Inferior parietal cortex (tissue), 1 donor: ENCODE data around the gene PUM1.
"Not testable (repeated sequence)": the region's sequence is repeated elsewhere in the genome, so short reads cannot be mapped to it uniquely, and the experiment has no call there.

Experiments used
- DNase-seq: peaks from one replicate; pipeline ENCODE4 v3.0.0-alpha.2; 2016; ENCODE audit errors: extremely low spot score

Gene PUM1

DNA sequence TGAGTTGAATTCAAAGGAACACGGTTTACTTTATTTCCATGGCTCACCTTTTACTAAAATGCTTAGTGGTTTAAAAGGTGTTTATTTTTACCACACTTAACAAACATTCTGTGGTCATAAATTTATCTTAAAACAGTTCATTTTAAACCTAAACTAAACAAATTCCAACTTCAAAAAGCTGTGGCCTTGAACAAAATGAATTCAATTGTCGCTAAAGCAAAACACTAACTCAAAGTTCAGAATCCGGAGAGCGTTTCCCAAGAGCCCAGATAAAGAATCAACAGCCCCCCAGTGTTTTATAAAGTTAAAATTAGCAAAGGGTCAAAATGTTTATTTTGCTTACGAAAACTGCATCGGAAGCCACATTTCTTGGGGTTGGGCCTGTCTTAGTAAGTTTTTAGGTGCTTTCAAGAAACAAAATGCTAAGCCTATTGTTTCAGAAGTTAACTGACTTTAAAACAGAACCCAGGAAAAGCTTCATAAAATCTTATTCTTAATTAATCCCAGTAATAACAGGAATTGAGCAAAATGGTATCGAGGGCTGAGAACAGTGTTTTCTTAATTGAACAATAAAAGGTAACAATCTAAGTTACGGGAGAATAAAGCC is 1.3 kb downstream of the PUM1 start:
- peak; percentile 15 for DNase-seq

DNA sequence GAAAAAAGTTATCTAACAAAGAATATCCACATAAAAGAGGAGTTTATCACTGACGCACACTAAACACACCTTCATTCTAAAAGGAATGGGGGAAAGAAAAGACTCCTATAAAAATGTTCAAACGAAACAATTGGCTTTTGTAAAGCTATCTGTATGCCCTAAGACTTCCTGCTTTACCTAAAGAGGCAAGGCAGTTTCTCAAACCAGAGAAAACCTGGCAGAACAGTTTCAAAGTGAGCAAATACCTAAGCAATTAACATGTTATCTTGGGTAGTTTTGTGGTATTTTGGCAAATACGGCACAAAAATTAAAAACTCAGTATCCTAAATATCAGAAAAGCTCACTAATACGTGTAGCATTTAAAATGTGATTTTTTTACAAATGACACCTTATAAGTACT is 1.9 kb downstream of the PUM1 start:
- DNase-seq, result no peak

DNA sequence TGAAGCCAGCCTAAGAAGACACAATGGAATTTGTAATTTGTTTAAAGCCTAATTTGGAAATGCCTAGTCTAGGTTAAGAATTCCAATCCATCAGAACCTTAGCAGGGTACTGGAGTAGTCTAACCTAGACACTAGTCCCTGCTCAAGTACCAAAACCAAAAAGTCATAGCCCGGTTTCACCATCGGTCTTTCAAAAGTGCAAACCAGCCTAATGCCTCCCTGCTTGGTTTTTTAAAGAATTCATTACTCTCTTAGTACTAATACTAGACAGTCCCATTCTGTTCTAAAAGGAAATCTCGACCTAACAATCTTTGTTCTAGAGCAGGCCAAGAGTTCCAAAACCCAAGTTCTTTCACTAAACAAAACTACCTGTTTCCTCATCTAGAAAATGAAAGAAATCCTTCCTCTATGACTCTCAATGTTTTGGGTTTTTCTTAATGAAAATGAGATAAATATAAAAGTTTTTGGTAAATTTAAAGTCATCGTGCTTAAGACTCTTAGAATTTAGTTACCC is 2.6 kb downstream of the PUM1 start:
- DNase-seq, result no peak

DNA sequence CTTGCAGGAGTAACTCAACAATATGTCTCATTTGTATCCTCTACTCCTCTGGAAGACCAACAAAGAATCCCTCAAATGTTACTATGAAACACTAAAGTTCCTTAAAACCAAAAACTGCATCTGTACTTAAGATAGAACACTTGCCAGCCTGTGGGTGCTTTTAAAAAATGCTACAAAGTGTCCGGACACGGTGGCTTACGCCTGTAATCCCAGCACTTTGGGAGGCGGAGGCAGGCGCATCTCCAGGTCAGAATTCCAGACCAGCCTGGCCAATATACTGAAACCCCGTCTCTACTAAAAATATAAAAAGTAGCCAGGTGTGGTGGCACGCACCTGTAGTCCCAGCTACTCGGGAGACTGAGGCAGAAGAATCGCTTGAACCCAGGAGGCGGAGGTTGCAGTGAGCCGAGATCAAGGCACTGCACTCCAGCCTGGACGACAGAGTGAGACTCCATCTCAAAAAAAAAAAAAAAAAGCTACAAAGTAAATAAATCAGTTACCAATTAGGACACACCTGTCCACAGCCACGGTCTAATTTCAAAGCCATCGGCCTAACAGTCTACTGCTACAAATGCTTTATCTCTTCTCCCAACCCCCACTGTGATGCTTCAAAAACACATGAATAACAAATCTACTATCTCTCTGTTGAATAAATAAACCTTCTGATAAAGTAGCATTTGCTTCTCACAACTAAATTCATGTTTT is 3.2 kb downstream of the PUM1 start:
- not testable (repeated sequence) for DNase-seq

DNA sequence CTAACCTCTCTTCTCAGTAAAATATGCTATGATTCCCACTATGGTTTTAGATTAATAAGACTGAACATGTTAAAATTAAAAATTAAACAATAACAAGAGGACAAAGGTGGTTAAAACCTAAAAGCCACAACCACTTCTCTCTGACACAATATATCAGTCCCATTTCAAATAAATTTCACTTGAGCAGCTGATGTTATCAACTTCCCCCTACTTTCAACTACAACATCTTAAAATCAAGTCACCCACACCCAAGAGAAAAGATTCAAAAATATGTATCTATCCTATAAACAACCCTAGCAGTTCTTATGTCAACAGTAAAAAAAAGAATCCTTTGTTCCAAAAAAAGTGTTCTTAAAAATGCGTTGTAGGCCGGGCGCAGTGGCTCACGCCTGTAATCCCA is 7.5 kb downstream of the PUM1 start:
- no peak for DNase-seq

DNA sequence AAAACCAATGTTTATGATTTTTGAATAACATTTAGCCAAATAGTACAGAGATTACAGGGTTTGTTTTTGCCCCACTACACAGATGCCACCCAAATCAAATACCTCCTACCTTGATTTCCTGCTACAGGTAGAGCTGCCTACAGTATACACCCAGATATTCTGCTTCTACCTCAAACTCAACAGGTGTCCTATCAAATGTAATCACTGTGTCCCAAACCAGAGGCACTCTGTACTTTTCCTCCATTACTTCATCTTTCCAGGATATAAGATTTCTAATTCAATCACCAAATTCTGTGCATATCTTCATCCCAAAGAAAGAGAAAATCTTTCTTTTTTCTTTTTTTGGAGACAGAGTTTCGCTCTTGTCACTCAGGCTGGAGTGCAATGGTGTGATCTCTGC is 9.6 kb downstream of the PUM1 start:
- no peak for DNase-seq

DNA sequence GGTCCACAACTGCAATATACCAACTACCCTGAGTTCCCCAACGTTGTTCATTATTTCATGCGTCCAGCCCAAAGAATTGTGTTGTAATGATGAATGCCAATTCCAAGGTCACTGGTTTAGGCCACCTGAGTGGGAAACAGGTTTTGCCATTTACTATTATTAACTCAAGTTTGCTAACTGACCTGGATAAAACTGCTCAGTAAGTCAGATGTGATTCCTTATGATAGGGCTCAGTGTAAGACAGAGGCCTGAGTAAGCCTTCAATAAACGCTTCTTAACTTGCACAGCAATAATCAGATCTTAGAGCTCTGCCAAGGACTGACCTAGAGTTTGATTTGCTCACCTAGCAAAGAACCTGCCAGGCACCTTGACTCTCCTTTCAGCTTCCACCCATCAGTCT is 10.0 kb downstream of the PUM1 start:
- no peak for DNase-seq

DNA sequence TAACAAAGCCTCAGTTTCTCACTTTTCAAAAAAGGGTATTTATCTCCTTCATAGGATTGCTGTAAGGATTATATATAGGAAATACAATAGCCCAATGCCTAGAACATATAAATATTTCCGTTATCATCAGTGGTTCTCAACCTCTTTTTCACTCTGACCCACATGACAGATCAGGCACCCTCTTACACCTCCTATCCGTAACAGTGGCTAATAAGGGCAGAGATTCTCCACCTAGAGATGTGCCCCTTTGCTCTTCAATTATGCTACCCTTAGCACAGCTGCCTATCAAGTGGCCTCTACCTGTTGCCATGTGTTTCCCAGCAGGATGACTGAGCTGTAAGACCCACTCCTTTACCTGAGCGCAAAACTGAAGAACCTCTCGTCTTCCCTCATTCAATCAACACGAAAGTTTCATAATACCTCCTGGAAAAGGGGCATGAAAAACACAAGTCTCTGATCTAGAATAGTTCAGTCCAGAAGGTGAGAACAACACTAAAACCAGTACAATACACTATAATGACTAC is 10.5 kb downstream of the PUM1 start:
- DNase-seq, result no peak

DNA sequence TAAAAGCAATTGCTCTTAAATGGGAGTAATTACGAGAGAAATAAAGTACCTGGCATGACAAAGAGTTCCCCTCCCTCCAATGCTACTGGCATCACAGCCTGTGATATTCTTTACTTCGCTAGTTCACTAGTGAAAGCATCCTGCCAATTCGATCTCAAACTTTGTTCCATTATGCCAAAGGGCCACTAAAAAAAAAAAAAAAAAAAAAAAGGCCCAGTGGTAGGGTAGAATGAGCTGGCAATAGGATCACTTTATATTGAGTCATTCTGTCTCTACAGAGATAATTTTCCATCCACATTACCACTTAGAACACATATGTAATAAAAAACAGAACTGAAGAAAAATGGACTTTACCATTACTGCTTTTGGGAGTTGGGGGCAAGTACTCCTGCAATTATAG is 11.2 kb downstream of the PUM1 start:
- DNase-seq, result no peak

DNA sequence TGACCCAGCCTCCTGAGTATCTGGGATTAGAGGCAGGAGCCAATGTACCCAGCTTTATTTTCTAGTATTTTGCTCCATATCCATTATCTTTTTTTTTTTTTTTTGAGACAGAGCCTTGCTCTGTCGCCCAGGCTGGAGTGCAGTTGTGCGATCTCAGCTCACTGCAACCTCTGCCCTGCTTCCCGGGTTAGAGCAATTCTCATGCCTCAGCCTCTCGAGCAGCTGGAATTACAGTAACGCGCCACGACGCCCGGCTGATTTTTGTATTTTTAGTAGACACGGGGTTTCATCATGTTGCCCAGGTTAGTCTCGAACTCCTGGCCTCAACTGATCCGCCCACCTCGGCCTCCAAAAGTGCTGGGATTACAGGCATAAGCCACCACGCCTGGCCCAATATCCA is 12.9 kb downstream of the PUM1 start:
- not testable (repeated sequence) for DNase-seq

DNA sequence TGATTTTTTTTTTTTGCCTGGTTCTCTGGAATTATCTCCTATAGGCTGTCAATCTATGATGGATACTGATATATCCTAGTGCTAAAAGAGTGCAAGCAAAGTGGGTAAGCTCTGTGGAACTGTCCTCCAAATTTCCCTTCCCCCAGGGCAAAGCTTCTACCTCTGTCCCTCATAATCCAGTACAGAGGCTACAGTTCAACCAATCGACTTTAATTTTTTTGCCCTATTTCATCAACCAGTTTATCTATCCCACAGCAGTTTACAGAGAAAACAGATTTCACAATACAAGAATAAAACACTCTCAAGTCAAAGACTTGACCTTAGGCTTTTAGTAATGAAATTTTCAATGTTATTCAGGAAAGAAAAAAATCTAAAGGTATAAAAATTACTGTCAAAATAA is 13.9 kb downstream of the PUM1 start:
- no peak for DNase-seq

DNA sequence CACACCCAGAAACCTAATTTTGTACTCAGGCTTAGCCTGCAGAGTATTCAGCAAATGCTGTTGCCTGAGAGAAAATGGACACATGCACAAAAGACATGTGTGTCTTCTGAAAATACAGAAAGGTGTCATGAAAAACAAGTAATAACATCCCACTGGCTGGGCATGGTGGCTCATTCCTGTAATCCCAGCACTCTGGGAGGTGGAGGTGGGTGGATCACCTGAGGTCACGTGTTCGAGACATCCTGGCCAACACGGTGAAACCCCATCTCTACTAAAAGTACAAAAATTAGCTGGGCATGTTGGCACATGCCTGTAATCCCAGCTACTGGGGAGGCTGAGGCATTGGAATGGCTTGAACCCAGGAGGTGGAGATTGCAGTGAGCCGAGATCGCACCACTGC is 18.0 kb downstream of the PUM1 start:
- DNase-seq, result not testable (repeated sequence)

DNA sequence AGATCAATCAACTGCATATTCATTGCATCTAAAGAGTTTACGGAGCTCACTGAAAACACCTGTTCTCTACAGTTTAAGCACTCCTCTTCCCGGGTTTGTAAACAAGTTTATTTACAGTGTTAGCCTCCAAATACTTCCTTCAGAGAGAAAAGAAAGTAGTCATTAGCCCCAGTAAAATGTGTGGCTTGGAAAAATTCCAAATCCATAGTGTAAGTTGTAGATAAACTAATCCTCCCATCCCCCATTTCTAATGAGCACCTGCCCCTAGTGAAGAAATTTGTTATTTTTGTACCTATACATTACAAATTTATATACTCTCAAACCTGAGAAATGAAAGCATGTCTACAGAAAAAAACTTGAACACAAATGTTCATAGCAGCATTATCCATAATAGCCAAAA is 21.9 kb downstream of the PUM1 start:
- DNase-seq, result no peak

DNA sequence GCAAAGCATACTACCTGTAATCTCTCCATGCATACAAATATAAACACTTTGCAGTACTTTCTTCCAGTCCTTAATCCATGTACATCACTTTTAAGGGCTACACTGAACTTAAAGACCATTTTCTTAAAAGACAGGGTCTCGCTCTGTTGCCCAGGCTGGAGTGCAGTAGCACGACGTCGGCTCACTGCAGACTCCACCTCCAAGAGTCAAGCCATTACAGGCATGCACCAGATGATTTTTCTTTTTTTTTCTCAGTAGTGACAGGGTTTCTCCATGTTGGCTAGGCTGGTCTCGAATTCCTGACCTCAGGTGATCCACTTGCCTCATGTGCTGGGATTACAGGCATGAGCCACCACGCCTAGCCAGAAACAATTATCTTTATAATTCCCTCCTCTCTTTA is 22.9 kb downstream of the PUM1 start:
- DNase-seq, result no peak

DNA sequence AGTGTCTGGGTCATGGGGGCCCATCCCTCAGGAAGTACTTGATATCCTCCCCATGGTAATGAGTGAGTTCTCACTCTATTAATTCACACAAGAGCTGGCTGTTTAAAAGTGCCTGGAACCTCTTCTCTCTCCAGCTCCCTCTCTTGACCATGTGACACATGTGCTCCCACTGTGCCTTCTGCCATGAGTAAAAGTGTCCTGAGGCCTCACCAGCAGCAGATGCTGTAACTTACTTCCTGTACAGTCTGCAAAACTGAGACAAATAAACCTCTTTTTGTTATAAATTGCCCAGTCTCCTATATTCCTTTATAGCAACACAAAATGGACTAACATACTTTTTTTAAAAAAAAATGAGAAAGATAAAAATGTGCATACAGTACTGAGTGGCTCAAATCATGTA is 24.0 kb downstream of the PUM1 start:
- no peak for DNase-seq

DNA sequence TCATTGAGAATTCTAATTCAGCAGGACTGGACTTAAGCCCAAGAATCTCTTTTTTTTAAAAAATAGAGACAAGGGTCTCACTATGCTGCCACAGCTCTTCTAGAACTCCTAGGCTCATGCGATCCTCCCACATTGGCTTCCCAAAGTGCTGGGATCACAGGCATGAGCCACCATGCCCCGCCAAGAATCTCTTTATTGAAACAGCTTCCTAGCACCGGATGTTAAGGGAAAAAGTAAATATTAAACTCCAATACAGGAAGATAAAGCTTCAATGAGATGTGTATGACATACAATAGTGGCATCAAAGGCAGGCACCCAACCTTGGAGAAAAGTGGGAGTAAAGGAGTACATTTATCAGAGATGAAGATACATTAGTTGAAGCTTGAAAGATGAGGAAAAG is 25.5 kb downstream of the PUM1 start:
- DNase-seq, result no peak

DNA sequence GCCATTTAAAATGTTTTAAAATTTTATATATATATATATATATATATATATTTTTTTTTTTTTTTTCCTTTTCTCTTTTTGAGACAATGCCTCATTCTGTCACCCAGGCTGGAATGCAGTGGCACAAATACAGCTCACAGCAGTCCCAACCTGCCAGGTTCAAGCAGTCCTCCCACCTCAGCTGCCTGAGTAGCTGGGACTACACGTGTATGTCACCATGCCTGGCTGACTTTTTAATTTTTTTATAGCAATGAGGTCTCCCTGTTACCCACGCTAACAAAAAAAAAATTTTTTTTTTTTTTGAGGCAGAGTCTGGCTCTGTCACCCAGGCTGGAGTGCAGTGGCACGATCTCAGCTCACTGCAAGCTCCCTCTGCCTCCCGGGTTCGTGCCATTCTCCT is 26.6 kb downstream of the PUM1 start:
- DNase-seq, result not testable (repeated sequence)

DNA sequence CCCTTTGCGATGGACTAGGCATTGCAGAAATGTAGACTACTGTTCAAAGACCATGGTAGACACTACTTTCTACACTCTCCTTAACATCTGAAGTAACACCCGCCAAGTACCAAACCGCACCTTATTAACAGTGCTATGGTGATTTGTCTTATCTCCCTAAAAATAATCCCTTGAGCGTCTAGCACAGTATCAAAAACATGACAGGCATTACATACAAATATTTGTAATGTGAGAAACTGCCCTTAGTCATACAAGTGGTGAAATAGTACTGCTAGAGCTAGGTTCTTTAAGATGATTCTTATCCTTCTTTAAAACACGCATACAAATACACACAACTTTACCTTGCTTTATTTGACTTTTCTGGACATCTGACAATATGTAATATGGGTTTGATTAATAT is 27.2 kb downstream of the PUM1 start:
- DNase-seq, result no peak

DNA sequence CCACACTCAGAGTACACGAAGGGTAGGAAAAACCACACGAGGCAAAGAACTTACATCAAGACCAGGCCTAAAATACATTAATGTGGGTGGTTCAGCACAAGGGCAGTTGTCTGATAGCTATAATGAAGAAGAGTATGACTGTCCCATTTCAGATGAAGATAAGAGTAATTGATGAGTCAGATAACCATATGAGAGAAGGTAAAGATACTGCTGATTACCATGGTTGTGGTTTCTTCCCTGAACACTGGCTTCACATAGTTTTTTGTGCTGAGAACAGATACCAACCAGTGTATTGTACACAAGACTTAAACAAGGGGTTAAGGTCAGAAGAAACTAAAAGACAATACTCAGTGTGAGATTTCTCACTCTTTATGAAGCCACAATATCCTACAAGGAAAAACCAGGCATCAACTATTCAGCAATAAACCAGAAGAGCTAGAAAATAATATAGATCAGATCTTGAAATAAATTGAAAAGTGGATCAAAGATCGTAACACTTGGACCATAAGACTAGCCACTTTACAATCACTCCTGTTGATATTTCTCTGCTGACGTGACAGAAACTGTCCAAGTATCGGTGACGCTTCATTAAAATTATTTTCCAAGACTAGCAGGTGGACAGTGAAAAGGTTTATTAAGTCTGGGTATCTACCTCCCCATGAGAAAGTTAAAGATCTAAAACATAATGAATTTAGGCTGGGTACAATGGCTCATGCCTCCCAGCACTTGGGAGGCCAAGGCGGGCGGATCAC is 28.6 kb downstream of the PUM1 start:
- no peak for DNase-seq

DNA sequence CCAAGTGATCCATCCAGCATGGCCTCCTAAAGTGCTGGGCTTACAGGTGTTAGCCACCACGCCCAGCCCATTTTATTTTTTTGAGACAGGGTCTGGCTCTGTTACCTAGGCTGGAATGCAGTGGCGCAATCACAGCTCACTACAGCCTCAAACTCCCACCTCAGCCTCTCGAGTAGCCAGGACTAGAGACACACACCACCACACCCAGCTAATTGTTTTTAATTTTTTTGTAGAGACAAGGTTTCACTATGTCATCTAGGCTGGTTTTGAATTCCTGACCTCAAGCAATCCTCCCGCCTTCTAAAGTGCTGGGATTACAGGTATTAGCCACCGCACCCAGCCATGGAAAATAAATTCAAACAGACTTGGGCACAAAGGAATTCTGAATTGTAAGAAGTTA is 31.9 kb downstream of the PUM1 start:
- no peak for DNase-seq

DNA sequence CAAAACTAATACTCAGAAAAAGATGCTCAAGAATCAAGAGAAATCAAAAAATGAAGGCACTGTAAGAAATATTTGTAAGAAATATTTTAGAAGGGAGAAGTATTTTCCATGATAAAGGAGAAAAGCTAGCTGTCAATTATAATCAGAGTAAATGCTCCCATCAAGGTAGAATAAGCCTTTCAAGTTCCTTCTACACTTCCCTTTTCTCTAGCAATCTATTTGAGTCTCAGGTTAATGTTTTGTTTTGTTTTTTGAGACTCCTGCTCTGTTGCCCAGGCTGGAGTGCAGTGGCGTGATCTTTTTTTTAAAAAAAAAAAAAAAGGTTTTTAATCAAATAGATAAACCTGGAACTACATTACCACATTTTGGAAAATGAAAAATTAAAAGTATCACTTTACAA is 33.3 kb downstream of the PUM1 start:
- DNase-seq, result no peak

DNA sequence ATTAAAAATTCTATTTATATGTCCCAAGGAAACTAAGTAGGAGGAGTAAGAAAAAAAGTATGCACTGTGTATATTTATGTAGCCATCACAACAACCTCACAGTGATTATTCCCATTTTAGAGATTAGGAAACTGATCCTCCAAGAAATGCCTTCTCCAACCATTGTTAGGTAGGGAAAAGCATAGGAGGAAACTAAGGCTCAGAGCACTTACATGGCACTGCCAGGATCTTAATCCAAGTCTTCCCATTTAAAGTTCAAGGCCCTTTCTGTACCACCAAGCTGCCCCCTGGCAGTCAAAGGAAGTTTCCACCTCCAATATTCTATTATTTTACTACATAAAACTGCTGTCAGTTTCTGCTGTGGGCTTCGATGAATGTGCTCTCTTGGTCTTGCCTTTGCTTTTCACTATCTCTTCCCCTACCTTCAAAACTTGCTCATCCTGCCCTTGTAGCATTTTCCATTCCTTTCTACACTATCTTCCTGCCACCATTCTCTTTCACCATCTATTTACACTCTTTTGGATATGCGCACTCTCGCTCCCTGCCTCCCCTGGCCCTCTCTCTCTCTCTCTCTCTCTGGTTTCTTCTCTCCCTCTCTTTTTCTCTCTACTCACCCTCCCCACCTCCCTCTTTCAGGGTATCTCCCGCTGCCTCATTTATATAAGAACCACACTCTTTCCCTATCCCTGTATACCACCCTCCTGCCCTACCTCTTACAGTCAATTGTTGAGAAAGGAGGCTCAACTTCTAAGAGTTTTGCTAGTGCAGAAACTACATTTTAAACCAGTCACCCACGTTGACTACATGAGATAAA is 34.0 kb downstream of the PUM1 start:
- no peak for DNase-seq
